ENCODE results near the gene KCNK13.
A peak's percentile ranks its signal among the peaks of the same experiment; 100 is the strongest.
"Not testable (repeated sequence)": the region's sequence is repeated elsewhere in the genome, so short reads cannot be mapped to it uniquely, and the experiment has no call there.

The KCNK13 gene

GRCh38 chr14:90061685-90062126, at the start of gene KCNK13:
Gene KCNK13 (plus strand): TSS chr14:90061994. CDS start chr14:90062206, 212 bp downstream.
- ChIA-PET POLR2A (no interaction called here), CTCF (interaction anchor here (1.0 to 1.2 kb wide), 3 partner anchors 88 to 122 kb away, joined by 3 to 4 read pairs (median 3); no protein-coding TSS in a partner anchor)
- TF ChIP-seq SP1 (IDR thresholded peaks at IDR 0.05) (no peak), NFRKB (IDR thresholded peaks at IDR 0.05) (no peak), ELF4 (IDR thresholded peaks at IDR 0.05) (no peak), PKNOX1 (IDR thresholded peaks at IDR 0.05) (no peak), SUZ12 (IDR thresholded peaks at IDR 0.05) (no peak), ARNT (IDR thresholded peaks at IDR 0.05) (no peak), LEF1 (IDR thresholded peaks at IDR 0.05; ENCODE audit: borderline replicate concordance) (no peak), FOXK2 (IDR thresholded peaks at IDR 0.05) (no peak), L3MBTL2 (conservative IDR thresholded peaks at IDR 0.05) (no peak), FOXA1 (IDR thresholded peaks at IDR 0.05) (no peak), ZNF384 (IDR thresholded peaks at IDR 0.05) (no peak), HDGF (IDR thresholded peaks at IDR 0.05; ENCODE audit: borderline replicate concordance) (no peak)
- DNase-seq (ENCODE audit: extremely low spot score) = peak; percentile 25

GRCh38 chr14:90017371-90017770, 44.4 kb upstream of the KCNK13 start:
- ChIA-PET POLR2A (no interaction called here), CTCF (no interaction called here)
- no peak for DNase-seq (ENCODE audit: extremely low spot score)
- no peak for TF ChIP-seq ZNF384 (IDR thresholded peaks at IDR 0.05)

- TF ChIP-seq PKNOX1 (IDR thresholded peaks at IDR 0.05) (no peak), BHLHE40 (IDR thresholded peaks at IDR 0.05; ENCODE audit: borderline replicate concordance) (no peak), SUZ12 (IDR thresholded peaks at IDR 0.05) (no peak)
Observed at GRCh38 chr14:90019824-90020523, 41.8 kb upstream of the KCNK13 start.

GRCh38 chr14:90023176-90023896, 38.5 kb upstream of the KCNK13 start:
- CTCF ChIA-PET = no interaction called here
- POLR2A ChIA-PET = no interaction called here

More at GRCh38 chr14:90019824-90020523, 41.8 kb upstream of the KCNK13 start:
- ChIA-PET POLR2A (no interaction called here), CTCF (interaction anchor here (0.6 kb wide), 1 partner anchor 67 kb away, joined by 4 read pairs; no protein-coding TSS in a partner anchor)
- no peak for DNase-seq (ENCODE audit: extremely low spot score)

GRCh38 chr14:90024910-90025309, 36.9 kb upstream of the KCNK13 start:
- CTCF ChIA-PET = no interaction called here
- no peak for DNase-seq (ENCODE audit: extremely low spot score)
- no peak for TF ChIP-seq CTBP1 (IDR thresholded peaks at IDR 0.05; ENCODE audit: borderline replicate concordance)
- TF ChIP-seq LEF1 (IDR thresholded peaks at IDR 0.05; ENCODE audit: borderline replicate concordance) = no peak
- TF ChIP-seq ARNT (IDR thresholded peaks at IDR 0.05) = no peak
- TF ChIP-seq SUZ12 (IDR thresholded peaks at IDR 0.05) = no peak
- no peak for TF ChIP-seq ELF4 (IDR thresholded peaks at IDR 0.05)
- TF ChIP-seq ZNF384 (IDR thresholded peaks at IDR 0.05) = no peak
- no peak for TF ChIP-seq NFRKB (IDR thresholded peaks at IDR 0.05)
- POLR2A ChIA-PET = no interaction called here

More at GRCh38 chr14:90023176-90023896, 38.5 kb upstream of the KCNK13 start:
- TF ChIP-seq CTBP1 (IDR thresholded peaks at IDR 0.05; ENCODE audit: borderline replicate concordance) = no peak
- no peak for TF ChIP-seq LEF1 (IDR thresholded peaks at IDR 0.05; ENCODE audit: borderline replicate concordance)
- no peak for TF ChIP-seq PKNOX1 (IDR thresholded peaks at IDR 0.05)
- TF ChIP-seq TARDBP (IDR thresholded peaks at IDR 0.05) = no peak
- no peak for TF ChIP-seq FOXK2 (IDR thresholded peaks at IDR 0.05)
- no peak for TF ChIP-seq FOXA1 (IDR thresholded peaks at IDR 0.05)
- TF ChIP-seq FOXM1 (IDR thresholded peaks at IDR 0.05; ENCODE audit: borderline replicate concordance) = no peak
- no peak for TF ChIP-seq SP1 (IDR thresholded peaks at IDR 0.05)
- no peak for TF ChIP-seq L3MBTL2 (conservative IDR thresholded peaks at IDR 0.05)
- DNase-seq (ENCODE audit: extremely low spot score) = no peak

- CTCF ChIA-PET; POLR2A ChIA-PET; DNase-seq (ENCODE audit: extremely low spot score): not testable (repeated sequence)
Observed at GRCh38 chr14:90026608-90027007, 35.2 kb upstream of the KCNK13 start.

GRCh38 chr14:90027842-90028241, 34.0 kb upstream of the KCNK13 start:
- POLR2A ChIA-PET = no interaction called here
- DNase-seq (ENCODE audit: extremely low spot score) = no peak
- CTCF ChIA-PET = no interaction called here

More at GRCh38 chr14:90027842-90028241, 34.0 kb upstream of the KCNK13 start:
- TF ChIP-seq ZNF384 (IDR thresholded peaks at IDR 0.05) (no peak), ARNT (IDR thresholded peaks at IDR 0.05) (no peak), NFRKB (IDR thresholded peaks at IDR 0.05) (no peak), FOXK2 (IDR thresholded peaks at IDR 0.05) (no peak), SUZ12 (IDR thresholded peaks at IDR 0.05) (no peak), L3MBTL2 (conservative IDR thresholded peaks at IDR 0.05) (no peak), FOXM1 (IDR thresholded peaks at IDR 0.05; ENCODE audit: borderline replicate concordance) (no peak), CTBP1 (IDR thresholded peaks at IDR 0.05; ENCODE audit: borderline replicate concordance) (no peak), LEF1 (IDR thresholded peaks at IDR 0.05; ENCODE audit: borderline replicate concordance) (no peak), ELF4 (IDR thresholded peaks at IDR 0.05) (no peak), TARDBP (IDR thresholded peaks at IDR 0.05) (no peak), SP1 (IDR thresholded peaks at IDR 0.05) (no peak), BHLHE40 (IDR thresholded peaks at IDR 0.05; ENCODE audit: borderline replicate concordance) (no peak), PKNOX1 (IDR thresholded peaks at IDR 0.05) (no peak), FOXA1 (IDR thresholded peaks at IDR 0.05) (no peak), HDGF (IDR thresholded peaks at IDR 0.05; ENCODE audit: borderline replicate concordance) (no peak)

Measured in HEK293T (cell line).